Measurements from ENCODE around the gene LHFPL3.
A peak's percentile ranks its signal among the peaks of the same experiment; 100 is the strongest.

Gene LHFPL3

GRCh38 chr7:104604706-104605105 lies 276.3 kb downstream of the LHFPL3 start:
- DNase-seq, result no peak

GRCh38 chr7:104621321-104621720 lies 292.9 kb downstream of the LHFPL3 start:
- no peak for DNase-seq

- no peak for DNase-seq
These were observed 297.6 kb downstream of the LHFPL3 start for GRCh38 chr7:104625956-104626355.

- peak; percentile 3 to 12 for DNase-seq
These were observed 299.1 kb downstream of the LHFPL3 start for GRCh38 chr7:104627516-104627915.

GRCh38 chr7:104628017-104628416 lies 299.6 kb downstream of the LHFPL3 start:
- DNase-seq, result no peak

- no peak for DNase-seq
These were observed 301.0 kb downstream of the LHFPL3 start for GRCh38 chr7:104629408-104629807.

GRCh38 chr7:104640506-104640905 lies 312.1 kb downstream of the LHFPL3 start:
- DNase-seq, result no peak

- DNase-seq, result no peak
These were observed 314.2 kb downstream of the LHFPL3 start for GRCh38 chr7:104642560-104642959.

GRCh38 chr7:104643587-104644217 lies 315.3 kb downstream of the LHFPL3 start:
- DNase-seq, result peak in 1 of 2 experiments; percentile 2

- DNase-seq, result no peak
These were observed 322.7 kb downstream of the LHFPL3 start for GRCh38 chr7:104650991-104651640.

- no peak for DNase-seq
These were observed 324.0 kb downstream of the LHFPL3 start for GRCh38 chr7:104652434-104652833.

GRCh38 chr7:104652865-104653264 lies 324.5 kb downstream of the LHFPL3 start:
- no peak for DNase-seq

GRCh38 chr7:104653825-104654401 lies 325.5 kb downstream of the LHFPL3 start:
- DNase-seq, result no peak

GRCh38 chr7:104655592-104655991 lies 327.2 kb downstream of the LHFPL3 start:
- DNase-seq, result no peak

GRCh38 chr7:104656467-104656866 lies 328.1 kb downstream of the LHFPL3 start:
- no peak for DNase-seq

- DNase-seq, result no peak
These were observed 328.7 kb downstream of the LHFPL3 start for GRCh38 chr7:104657134-104657533.

- DNase-seq, result no peak
These were observed 333.2 kb downstream of the LHFPL3 start for GRCh38 chr7:104661575-104661974.

- no peak for DNase-seq
These were observed 336.2 kb downstream of the LHFPL3 start for GRCh38 chr7:104664648-104665047.

- no peak for DNase-seq
These were observed 349.2 kb downstream of the LHFPL3 start for GRCh38 chr7:104677587-104677986.

- no peak for DNase-seq
These were observed 350.7 kb downstream of the LHFPL3 start for GRCh38 chr7:104679085-104679484.

GRCh38 chr7:104686286-104686685 lies 357.9 kb downstream of the LHFPL3 start:
- no peak for DNase-seq

- DNase-seq, result no peak
These were observed 366.3 kb downstream of the LHFPL3 start for GRCh38 chr7:104694710-104695109.

- no peak for DNase-seq
These were observed 367.2 kb downstream of the LHFPL3 start for GRCh38 chr7:104695563-104695962.

- DNase-seq, result no peak
These were observed 371.9 kb downstream of the LHFPL3 start for GRCh38 chr7:104700336-104700735.

All from activated CD4-positive, alpha-beta T cell treated with anti-CD3 and anti-CD28 coated beads, Interleukin-2, amount 50 U/mL, for 48 hours (primary cell).